HCT116 (cell line): ENCODE measurements around the gene EPS8. TPM values are rescaled to one million over a fixed set of nuclear protein-coding genes. Genes with fewer than 3 reads are reported as not detected.

Experiments
- ATAC-seq: fragments of 200-7000 bp; cut with Tn5 transposase; 2 replicates; pipeline ENCODE4 v1.9.1; 2020; ENCODE audit warnings: mild to moderate bottlenecking, moderate library complexity
- BruUV-seq: library from RNA; stranded (reverse); fragments of 400-500 nt; replicated peaks from 2 replicates; lab custom pipeline; 2021; lab: Mats Ljungman, UMichigan
- CTCF ChIA-PET: fragments of 300-600 bp; sonication (Branson Sonifier 250); formaldehyde crosslinking; loops from one replicate; lab custom pipeline; 2021; ENCODE audit warnings: antibody characterized with exemption; lab: Charles Lee
- POLR2A ChIA-PET: fragments of 300-600, 350-600 bp; sonication (Branson Sonifier 250); formaldehyde crosslinking; loops from one replicate; lab custom pipeline; 2021; ENCODE audit warnings: antibody characterized with exemption; lab: Charles Lee
- RAD21 ChIA-PET, 2 experiments: fragments of 300-600 bp; sonication (Branson Sonifier 250); formaldehyde crosslinking; loops; one replicate each; lab custom pipeline; 2023; ENCODE audit warnings: low total read pairs in 2 of 2; ENCODE audit not compliant: uncharacterized antibody in 2 of 2, unreplicated experiment in 2 of 2, low non-redundant PET in 1 of 2; lab: Charles Lee
- DNase-seq: peaks from one replicate; pipeline ENCODE4 v3.0.0-alpha.2; 2010; ENCODE audit warnings: low read depth, low spot score
- H2AFZ ChIP-seq: fragments of 200-600 bp; shearing (Covaris generic), sonication (generic); 2 replicates; pipeline ENCODE4 v1.6.1; 2017; ENCODE audit warnings: low read depth, mixed run types, mixed read lengths, antibody characterized with exemption, low read length; ENCODE audit not compliant: poor library complexity, severe bottlenecking
- H3K27ac ChIP-seq: 2 replicates; pipeline ENCODE4 v1.5.1; 2012; ENCODE audit warnings: low read depth, low read length
- H3K27me3 ChIP-seq: fragments of 200-600 bp; sonication (generic); 2 replicates; pipeline ENCODE4 v1.6.1; 2016; ENCODE audit warnings: mixed run types, low read length, mixed read lengths; ENCODE audit not compliant: insufficient read depth
- H3K36me3 ChIP-seq, 2 experiments: fragments of 200-500 bp in 1 of 2; fragments of 200-600 bp in 1 of 2; sonication (Bioruptor generic) in 1 of 2; sonication (generic) in 1 of 2; 2 replicates each; pipeline versions ENCODE4 v1.5.1 to v1.6.1; 2014 to 2016; ENCODE audit warnings: low read length in 2 of 2, inconsistent platforms in 1 of 2, mixed read lengths in 1 of 2, mixed run types in 1 of 2; ENCODE audit not compliant: insufficient read depth in 2 of 2, control insufficient read depth in 1 of 2
- H3K4me1 ChIP-seq, 2 experiments: fragments of 200-600 bp in 1 of 2; sonication (generic) in 1 of 2; 2 replicates each; pipeline versions ENCODE4 v1.5.1 to v1.6.1; 2012 to 2017; ENCODE audit warnings: low read length in 2 of 2, inconsistent platforms in 1 of 2, mild to moderate bottlenecking in 1 of 2, mixed read lengths in 1 of 2, mixed run types in 1 of 2, moderate library complexity in 1 of 2; ENCODE audit not compliant: insufficient read depth in 2 of 2, control insufficient read depth in 1 of 2
- H3K4me2 ChIP-seq: fragments of 200-600 bp; sonication (generic); 2 replicates; pipeline ENCODE4 v1.6.1; 2017; ENCODE audit warnings: mixed run types, low read length, mixed read lengths
- H3K4me3 ChIP-seq, 2 experiments: fragments of 200-600 bp in 1 of 2; sonication (generic) in 1 of 2; replicated peaks in 1 of 2; 2 replicates each; pipeline ENCODE4 v1.5.1; 2011 to 2016; ENCODE audit warnings: low read length in 2 of 2, control low read depth in 1 of 2, low read depth in 1 of 2, mild to moderate bottlenecking in 1 of 2, mixed read lengths in 1 of 2, mixed run types in 1 of 2
- H3K79me2 ChIP-seq: fragments of 200-600 bp; sonication (generic); 2 replicates; pipeline ENCODE4 v1.6.1; 2017; ENCODE audit warnings: mild to moderate bottlenecking, mixed run types, low read length, moderate library complexity, mixed read lengths; ENCODE audit not compliant: insufficient read depth
- H3K9ac ChIP-seq: fragments of 200-600 bp; sonication (generic); 2 replicates; pipeline ENCODE4 v1.6.1; 2016; ENCODE audit warnings: low read length, mixed read lengths
- H3K9me2 ChIP-seq: fragments of 200-600 bp; sonication (generic), shearing (Covaris generic); 2 replicates; pipeline ENCODE4 v1.6.1; 2017; ENCODE audit warnings: mixed run types, mild to moderate bottlenecking, moderate library complexity; ENCODE audit not compliant: insufficient read depth
- H3K9me3 ChIP-seq, 2 experiments: fragments of 200-500 bp in 1 of 2; fragments of 200-600 bp in 1 of 2; sonication (Bioruptor generic) in 1 of 2; sonication (generic) in 1 of 2; 2 replicates each; pipeline ENCODE4 v1.6.1; 2014 to 2017; ENCODE audit warnings: low read length in 2 of 2, mixed read lengths in 2 of 2, inconsistent platforms in 1 of 2, low read depth in 1 of 2, mild to moderate bottlenecking in 1 of 2, mixed run types in 1 of 2, moderate library complexity in 1 of 2; ENCODE audit not compliant: control insufficient read depth in 1 of 2, insufficient read depth in 1 of 2
- H4K20me1 ChIP-seq: fragments of 200-600 bp; sonication (generic), shearing (Covaris generic); 2 replicates; pipeline ENCODE4 v1.6.1; 2017; ENCODE audit warnings: mixed run types, mild to moderate bottlenecking, moderate library complexity; ENCODE audit not compliant: insufficient read depth
- ELF1 ChIP-seq: IDR thresholded peaks from 2 replicates; pipeline ENCODE4 v1.6.1; 2012; ENCODE audit warnings: low read depth, borderline replicate concordance
- EZH2phosphoT487 ChIP-seq: fragments of 200-600 bp; IDR thresholded peaks from 2 replicates; pipeline ENCODE4 v1.6.1; 2018; ENCODE audit warnings: antibody characterized with exemption, borderline replicate concordance
- FOSL1 ChIP-seq: IDR thresholded peaks from 2 replicates; pipeline ENCODE4 v1.6.1; 2012; ENCODE audit warnings: low read depth
- JUND ChIP-seq: IDR thresholded peaks from 2 replicates; pipeline ENCODE4 v1.6.1; 2012
- SP1 ChIP-seq: IDR thresholded peaks from 2 replicates; pipeline ENCODE4 v1.6.1; 2012; ENCODE audit warnings: low read depth
- SRF ChIP-seq: IDR thresholded peaks from 2 replicates; pipeline ENCODE4 v1.6.1; 2012; ENCODE audit warnings: low read depth
- TCF7L2 ChIP-seq: IDR thresholded peaks from 2 replicates; pipeline ENCODE4 v1.7.0; 2011; ENCODE audit warnings: borderline replicate concordance, inconsistent platforms; ENCODE audit not compliant: insufficient read depth, insufficient read length; ENCODE audit errors: extremely low read depth
- YY1 ChIP-seq: IDR thresholded peaks from 2 replicates; pipeline ENCODE4 v1.6.1; 2011; ENCODE audit warnings: low read length, low read depth, moderate library complexity, mild to moderate bottlenecking; ENCODE audit not compliant: insufficient replicate concordance; ENCODE audit errors: extremely low read depth
- ZNF274 ChIP-seq: fragments of 200-500 bp; sonication (Bioruptor generic); IDR thresholded peaks from 2 replicates; pipeline ENCODE4 v1.6.1; 2014; ENCODE audit warnings: mild to moderate bottlenecking, low read depth, low read length, inconsistent platforms
- intact Hi-C: fragments of 100-400 bp; cut with micrococcal nuclease; formaldehyde crosslinking; loops from 2 replicates; pipeline ENCODE4 v1.10.0; 2022
- total RNA-seq: library from RNA; stranded (reverse); gene quantifications from one replicate; pipeline ENCODE4 v1.2.1, GENCODE V29; 2021; ENCODE audit not compliant: unreplicated experiment
- TF ChIP-seq, protein P1 (sequence below): IDR thresholded peaks from 2 replicates; pipeline ENCODE4 v1.6.1; 2011; ENCODE audit warnings: mild to moderate bottlenecking, low read length, moderate library complexity; ENCODE audit not compliant: insufficient replicate concordance; ENCODE audit errors: extremely low read depth
- TF ChIP-seq, protein P2 (sequence below): IDR thresholded peaks from 2 replicates; pipeline ENCODE4 v1.6.1; 2012

The EPS8 gene
- total RNA-seq, 1 experiment from 2014 or later: 49.9 TPM

GRCh38 chr12:15776532-15776931 is 12.7 kb downstream of the EPS8 start:
- intact Hi-C loops: loop anchor here (10.0 kb wide), 1 partner anchor 242 kb away; no protein-coding TSS in a partner anchor
- TF ChIP-seq SRF (no peak), FOSL1 (no peak), ELF1 (no peak), EZH2phosphoT487 (no peak), SP1 (no peak)
- TF ChIP-seq, protein P1, sequence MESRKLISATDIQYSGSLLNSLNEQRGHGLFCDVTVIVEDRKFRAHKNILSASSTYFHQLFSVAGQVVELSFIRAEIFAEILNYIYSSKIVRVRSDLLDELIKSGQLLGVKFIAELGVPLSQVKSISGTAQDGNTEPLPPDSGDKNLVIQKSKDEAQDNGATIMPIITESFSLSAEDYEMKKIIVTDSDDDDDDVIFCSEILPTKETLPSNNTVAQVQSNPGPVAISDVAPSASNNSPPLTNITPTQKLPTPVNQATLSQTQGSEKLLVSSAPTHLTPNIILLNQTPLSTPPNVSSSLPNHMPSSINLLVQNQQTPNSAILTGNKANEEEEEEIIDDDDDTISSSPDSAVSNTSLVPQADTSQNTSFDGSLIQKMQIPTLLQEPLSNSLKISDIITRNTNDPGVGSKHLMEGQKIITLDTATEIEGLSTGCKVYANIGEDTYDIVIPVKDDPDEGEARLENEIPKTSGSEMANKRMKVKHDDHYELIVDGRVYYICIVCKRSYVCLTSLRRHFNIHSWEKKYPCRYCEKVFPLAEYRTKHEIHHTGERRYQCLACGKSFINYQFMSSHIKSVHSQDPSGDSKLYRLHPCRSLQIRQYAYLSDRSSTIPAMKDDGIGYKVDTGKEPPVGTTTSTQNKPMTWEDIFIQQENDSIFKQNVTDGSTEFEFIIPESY: no peak
- TF ChIP-seq, all 23 proteins: peak for 0
- ChIA-PET POLR2A (interaction anchor here (2.1 kb wide), 1 partner anchor 88 kb away, joined by 5 read pairs; no protein-coding TSS in a partner anchor), CTCF (no interaction called here), RAD21 (no interaction called here)
- H4K20me1 ChIP-seq: no peaks in the 10 kb centered on the region
- H3K9me2 ChIP-seq: no peaks in the 10 kb centered on the region
- no peaks in the 10 kb centered on the region for H3K27me3 ChIP-seq
- H3K27ac ChIP-seq: no peak overlapping the region
- H3K9ac ChIP-seq: no peak overlapping the region
- peaks cover 97% of the 10 kb centered on the region for H3K79me2 ChIP-seq
- no peak overlapping the region for H3K4me3 ChIP-seq
- no peaks in the 10 kb centered on the region for H3K36me3 ChIP-seq
- H3K4me1 ChIP-seq: peaks cover 16 to 28% of the 10 kb centered on the region in 2 experiments; a peak in 3 of 4 replicates
- no peaks in the 10 kb centered on the region for H3K9me3 ChIP-seq
- no peak overlapping the region for H2AFZ ChIP-seq
- H3K4me2 ChIP-seq: no peak overlapping the region
- no TSS peak for BruUV-seq
- no peak for DNase-seq
- ATAC-seq: no peak

- H3K27me3 ChIP-seq: no peaks in the 10 kb centered on the region
- BruUV-seq: no TSS peak
- DNase-seq (no peak), ATAC-seq (no peak)
- H3K9me2 ChIP-seq: no peaks in the 10 kb centered on the region
- H2AFZ ChIP-seq: no peak overlapping the region
- H3K4me1 ChIP-seq: peaks cover 0 to 20% of the 10 kb centered on the region in 2 experiments; a peak in 2 of 4 replicates
- intact Hi-C loops: loop anchor here (5.0 to 10.0 kb wide), 2 partner anchors 77 to 240 kb away; no protein-coding TSS in a partner anchor
- ChIA-PET CTCF (interaction anchor here (1.0 kb wide), 1 partner anchor 22 kb away, joined by 3 read pairs; no protein-coding TSS in a partner anchor), RAD21 (no interaction called here), POLR2A (interaction anchor here (0.8 kb wide), 1 partner anchor 85 kb away, joined by 3 read pairs; no protein-coding TSS in a partner anchor)
- no peaks in the 10 kb centered on the region for H3K36me3 ChIP-seq
- H3K9me3 ChIP-seq: no peaks in the 10 kb centered on the region
- no peak overlapping the region for H3K27ac ChIP-seq
- H3K4me2 ChIP-seq: no peak overlapping the region
- no peak for TF ChIP-seq YY1
- TF ChIP-seq SP1: no peak
- TF ChIP-seq, protein P2, sequence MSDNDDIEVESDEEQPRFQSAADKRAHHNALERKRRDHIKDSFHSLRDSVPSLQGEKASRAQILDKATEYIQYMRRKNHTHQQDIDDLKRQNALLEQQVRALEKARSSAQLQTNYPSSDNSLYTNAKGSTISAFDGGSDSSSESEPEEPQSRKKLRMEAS: no peak
- no peak for TF ChIP-seq TCF7L2
- no peak for TF ChIP-seq EZH2phosphoT487
- no peak for TF ChIP-seq JUND
- no peak for TF ChIP-seq ZNF274
- no peaks in the 10 kb centered on the region for H4K20me1 ChIP-seq
- H3K4me3 ChIP-seq: no peak overlapping the region
- H3K9ac ChIP-seq: no peak overlapping the region
- peaks cover 97% of the 10 kb centered on the region for H3K79me2 ChIP-seq
Measured at GRCh38 chr12:15774819-15775218, 14.4 kb downstream of the EPS8 start.
